GM21825 (cell line): ENCODE results near the gene MRPS27.
"Not testable (repeated sequence)": the region's sequence is repeated elsewhere in the genome, so short reads cannot be mapped to it uniquely, and the experiment has no call there.

Experiments
- ATAC-seq: cut with Tn5 transposase; IDR thresholded peaks from one replicate; pipeline ENCODE4 v1.9.1; 2021; ENCODE audit warnings: mild to moderate bottlenecking, moderate library complexity; ENCODE audit not compliant: unreplicated experiment

The MRPS27 gene

DNA sequence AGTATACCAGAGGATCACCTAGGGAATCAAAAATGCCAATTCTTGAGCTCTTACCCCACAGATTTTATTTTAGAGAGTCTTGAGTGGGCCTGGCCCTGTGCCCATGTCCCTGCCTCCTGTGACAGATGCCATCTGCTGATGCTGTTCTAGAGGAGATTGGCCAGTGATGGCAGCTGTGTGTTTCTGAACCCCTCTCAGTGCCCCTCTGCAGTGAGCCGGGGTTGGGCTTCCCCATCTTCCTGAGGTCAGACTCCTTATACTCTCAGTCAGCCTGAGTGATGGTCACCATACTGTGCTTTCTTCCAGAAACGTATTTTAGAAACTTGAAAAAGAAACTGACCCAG, 6.2 kb upstream of the MRPS27 start:
- no peak for ATAC-seq

DNA sequence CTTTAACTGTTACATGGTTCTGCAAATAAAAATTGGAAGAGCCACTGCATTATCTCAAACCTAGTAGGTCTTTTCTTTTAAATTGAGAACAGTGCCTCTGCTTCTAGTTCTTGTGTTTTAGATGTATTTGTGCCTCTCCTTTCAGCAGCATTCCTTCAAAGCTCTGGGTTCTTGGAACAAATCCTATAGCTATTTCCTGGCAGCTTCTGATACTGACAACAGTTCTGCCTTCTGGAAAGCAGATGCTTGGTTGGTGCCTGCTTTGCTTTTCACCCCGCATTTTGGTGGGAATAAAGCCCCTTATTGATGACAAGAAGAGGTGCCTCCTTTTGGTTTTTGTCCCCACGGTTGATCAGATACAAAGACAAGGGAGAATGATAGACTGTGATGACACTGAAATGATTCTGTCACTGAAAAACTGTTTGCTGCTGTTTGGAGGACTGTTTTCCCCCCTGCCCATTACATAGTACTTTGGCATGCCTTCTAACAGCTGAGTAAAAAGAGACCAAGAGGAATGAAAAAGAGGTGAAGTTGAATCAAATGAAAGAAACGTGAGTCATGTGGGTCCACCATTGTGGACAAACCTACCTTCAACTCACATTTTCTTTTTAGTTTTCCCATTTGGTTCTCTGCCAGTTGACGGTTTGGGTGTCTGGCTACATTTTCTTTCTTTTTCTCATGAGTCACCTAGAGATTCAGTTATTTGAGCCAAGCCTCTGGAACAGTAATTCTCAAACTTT, 5.7 kb upstream of the MRPS27 start:
- ATAC-seq, result no peak

DNA sequence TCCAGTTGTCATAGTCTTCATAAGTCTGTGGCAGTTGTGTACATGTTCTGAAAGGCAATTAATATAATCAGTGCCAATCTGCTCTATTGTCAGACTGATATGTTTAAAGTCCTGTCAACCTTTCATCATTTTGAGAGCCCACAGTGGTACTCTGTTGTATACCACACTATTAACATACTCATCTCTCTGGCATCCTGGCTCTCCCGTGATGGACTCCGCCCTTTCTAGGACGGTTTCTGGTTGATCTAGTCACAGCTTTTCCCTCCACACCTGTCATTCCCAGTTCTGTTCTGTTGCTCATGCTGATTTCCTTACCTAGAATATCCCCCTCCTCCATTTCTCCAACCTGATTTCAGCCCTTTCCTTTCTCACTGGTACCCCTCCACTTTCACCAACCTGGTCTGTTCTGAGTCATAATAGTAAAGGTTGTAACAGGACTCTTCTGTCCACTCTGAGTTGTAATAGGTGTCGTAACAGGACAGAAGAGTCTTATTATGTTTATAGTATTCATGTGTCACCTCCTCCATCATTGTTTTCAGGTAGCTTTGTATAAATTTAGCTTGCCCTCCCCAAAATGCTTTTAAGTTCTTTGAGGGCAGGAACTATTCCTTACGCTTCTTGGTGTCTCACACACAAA, 4.3 kb upstream of the MRPS27 start:
- ATAC-seq, result no peak

DNA sequence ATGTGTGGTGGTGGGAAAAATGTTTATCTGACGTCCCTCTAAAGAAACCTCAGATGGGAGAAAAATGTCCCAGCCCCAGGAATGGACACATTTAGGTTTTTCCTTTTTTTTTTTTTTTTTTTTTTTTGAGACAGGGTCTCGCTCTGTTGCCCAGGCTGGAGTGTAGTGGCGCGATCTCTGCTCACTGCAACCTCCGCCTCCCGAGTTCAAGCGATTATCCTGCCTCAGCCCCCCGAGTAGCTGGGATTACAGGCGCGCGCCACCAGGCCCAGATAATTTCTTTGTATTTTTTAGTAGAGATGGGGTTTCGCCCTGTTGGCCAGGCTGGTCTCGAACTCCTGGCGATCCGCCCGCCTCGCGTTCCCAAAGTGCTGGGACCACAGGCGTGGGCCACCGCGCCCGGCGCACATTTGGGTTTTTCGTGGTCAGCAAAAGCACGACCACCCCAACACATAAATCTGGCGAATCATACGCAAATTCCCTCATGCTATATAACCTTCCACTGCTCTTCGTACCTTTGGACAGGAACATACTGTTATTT, 535 bp downstream of the MRPS27 start:
- not testable (repeated sequence) for ATAC-seq

DNA sequence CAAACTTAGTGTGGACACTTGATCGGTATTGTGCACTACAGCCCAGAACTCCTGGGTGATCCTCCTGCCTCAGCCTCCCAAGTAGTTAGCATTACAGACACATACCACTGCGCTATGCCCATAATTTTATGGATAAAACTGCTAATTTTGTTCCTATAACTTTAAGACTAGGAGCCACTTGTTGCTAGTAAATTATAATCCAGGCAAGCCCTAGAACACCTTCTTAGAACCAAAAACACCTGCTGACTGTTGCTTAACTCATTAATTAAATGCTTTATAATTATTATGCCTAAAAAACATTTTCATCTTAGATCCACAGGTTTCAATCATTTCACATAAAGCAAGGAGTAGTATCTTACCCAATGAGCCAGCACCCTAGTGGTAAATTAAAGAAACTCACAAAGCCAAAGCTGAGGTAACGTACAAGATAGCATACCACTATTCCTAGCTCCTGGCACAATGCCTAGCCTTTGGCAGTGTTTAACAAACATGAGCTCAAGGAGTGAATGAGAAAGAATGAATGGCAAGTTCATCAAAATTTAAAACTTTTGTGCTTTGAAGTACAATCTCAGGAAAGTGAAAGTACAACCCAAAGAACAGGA, 5.4 kb downstream of the MRPS27 start:
- no peak for ATAC-seq

DNA sequence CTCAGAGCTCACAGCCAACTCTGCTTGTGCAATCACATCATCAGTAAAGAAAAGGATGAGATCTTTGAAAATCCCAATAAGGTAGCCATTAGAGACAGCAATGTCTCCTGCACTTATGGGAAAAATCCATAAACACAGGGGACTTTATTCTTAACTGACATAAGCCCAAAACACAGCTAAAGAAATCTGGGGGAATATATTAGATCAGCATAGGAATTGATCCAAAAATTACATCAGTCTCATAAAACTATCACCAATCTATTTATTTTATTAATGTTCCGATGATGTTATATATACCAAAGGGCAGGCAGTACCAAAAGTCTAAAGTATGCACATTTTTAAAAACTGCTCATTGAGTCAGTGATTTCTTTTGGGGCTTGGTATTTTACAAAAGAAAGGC, 6.9 kb downstream of the MRPS27 start:
- ATAC-seq, result no peak

DNA sequence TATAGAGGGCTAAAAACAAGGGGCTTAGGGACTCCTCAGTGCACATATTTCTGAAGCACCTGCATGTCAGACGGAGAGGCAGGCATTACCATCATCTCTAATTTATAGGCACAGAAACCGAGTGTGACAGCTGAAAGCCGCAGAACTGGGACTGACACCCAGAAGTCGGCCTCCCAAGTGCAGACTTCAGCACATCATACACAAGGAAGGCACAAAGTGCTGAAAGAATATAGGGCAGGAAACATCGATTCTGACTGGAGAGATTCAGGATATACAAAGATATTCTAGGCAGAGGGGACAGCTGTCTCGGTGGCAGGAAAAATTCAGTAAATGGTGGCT, 11.2 kb downstream of the MRPS27 start:
- no peak for ATAC-seq

DNA sequence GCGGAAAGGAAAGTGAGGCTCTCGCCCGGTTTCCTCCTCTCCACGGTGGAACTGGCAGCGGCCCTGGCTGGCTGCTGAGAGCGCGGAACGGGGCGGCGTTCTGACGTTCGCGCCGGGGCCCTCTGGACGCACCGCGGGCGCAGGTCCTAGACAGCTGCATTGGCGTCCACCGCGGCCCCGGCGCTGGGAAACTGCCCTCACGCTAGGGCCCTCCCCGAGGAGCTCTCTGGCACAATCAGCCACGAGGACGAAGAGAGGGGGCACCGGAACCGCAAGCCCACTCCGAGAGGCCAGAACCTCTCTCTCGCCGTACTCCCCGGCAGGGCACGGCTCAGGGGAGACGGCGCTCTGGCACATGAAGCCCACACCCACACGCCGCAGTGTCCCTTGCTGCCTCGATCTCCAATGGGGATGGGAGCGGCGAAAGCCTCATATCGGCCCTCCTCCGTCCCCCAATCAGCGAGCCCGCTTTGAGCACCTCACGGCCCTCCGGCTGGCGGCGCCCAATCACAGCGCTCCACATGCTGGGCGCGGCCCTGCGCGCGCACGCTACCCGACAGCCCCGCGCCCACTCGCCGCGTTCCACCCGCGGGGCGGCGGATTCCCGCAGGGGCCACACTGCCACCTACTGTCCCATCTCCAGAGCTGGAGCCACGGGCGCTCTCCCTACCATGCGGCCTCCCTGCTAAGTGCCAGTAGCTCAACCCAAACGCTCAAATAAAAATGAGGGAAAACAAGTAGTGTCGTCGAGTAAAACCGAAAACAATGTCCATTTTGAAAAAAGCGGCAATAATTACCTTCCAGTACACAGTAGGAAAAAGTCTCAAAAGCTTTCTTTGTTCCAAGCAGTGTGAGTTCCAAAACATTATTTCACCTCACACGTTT, 11.8 kb downstream of the MRPS27 start:
- ATAC-seq, result peak; percentile 85

DNA sequence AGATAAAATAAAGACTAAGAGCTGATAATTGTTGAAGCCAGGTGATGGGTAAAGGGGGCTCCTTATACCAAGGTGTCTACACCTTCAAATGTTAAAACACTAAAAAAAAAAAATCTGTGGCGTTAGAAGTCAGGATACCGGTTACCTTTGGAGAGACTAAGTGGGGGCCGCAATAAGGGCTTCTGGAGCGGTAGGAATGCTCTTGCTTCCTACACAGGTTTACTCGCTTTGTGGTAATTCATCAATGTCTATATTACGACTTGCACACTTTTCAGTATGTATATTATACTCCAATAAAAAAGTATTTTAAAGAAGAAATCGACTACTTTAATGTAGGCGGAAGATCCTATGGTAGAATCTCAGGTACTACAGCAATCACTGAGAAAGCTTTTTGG, 12.5 kb downstream of the MRPS27 start:
- no peak for ATAC-seq

DNA sequence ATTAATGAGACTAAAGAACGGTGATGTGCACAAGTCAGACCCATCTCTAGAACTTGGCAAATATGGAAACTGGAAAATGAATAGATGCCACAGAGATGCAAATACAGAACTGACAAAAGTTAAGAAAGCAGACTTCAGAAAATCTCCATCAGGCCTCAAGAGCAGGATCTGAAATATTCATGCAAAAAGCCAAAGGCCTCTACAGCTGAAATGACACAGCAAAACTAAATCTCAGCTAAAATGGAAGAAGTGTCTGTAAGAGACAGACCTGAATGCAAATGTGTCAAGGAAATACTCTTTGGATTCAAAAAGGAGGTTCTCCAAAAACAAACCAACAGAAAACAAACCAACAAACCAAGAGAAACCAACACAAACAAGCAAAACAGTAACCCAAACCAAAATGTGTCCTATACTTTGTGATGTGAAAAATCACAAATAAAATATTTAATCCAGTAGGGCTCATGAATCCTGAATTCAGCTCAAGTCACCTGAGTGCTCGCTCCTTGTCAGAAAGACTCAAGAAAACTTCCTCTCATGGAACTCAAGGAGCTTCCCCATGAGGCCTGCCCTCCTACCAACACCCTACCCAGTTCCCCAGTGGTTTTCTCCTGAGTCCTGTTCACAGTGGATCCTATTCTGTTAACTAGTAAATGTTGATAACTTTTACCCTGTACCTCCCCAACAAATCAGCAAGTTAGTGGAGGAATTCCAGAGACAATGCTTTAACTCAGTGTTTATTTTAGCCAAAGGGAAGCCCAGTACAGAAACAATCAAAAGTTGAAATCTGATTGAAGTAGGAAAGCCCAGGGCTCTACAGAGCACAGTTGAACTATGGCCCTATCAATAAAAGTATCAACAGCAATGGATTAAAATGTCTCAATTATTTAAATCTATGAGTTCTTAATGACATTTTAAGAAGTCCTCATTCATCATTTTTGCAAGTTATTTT, 14.6 kb downstream of the MRPS27 start:
- ATAC-seq, result no peak

DNA sequence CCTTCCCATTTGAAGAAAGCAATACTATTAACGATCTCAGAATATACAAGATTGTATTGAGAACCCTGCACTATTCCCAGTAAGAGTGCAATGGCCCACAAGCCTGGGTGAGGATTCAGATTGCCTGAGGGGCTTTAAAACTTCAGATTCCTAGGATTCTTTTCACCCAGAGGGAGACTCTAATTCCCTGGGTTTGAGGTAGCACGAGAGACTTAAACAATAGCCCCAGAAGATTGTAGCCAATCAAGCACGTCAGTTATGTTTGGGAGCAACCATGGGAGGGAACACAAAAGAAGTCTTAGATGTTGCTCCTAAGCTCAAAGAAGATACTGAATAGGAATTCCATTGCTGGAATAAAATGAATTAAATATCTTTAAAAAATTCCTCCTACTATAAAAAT, 17.9 kb downstream of the MRPS27 start:
- no peak for ATAC-seq

DNA sequence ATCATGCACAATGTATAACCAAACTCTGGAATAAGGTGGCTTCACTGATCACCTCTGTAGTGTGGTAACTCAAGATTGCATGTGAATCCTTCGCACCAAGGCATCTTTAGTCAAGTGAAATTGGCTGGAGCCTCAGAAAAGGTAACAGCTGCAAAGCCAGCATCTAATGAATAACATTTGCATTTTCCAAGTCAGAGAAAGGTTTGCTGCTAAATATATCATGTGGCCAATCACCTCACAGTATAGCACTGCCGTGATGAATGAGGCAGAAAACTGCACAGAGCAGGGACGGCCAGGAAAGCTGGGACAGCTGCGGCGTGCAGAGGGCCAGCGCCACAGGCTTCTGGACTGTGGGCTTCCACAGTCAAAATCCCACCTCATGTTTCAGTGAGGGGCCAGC, 18.5 kb downstream of the MRPS27 start:
- peak; percentile 55 for ATAC-seq

DNA sequence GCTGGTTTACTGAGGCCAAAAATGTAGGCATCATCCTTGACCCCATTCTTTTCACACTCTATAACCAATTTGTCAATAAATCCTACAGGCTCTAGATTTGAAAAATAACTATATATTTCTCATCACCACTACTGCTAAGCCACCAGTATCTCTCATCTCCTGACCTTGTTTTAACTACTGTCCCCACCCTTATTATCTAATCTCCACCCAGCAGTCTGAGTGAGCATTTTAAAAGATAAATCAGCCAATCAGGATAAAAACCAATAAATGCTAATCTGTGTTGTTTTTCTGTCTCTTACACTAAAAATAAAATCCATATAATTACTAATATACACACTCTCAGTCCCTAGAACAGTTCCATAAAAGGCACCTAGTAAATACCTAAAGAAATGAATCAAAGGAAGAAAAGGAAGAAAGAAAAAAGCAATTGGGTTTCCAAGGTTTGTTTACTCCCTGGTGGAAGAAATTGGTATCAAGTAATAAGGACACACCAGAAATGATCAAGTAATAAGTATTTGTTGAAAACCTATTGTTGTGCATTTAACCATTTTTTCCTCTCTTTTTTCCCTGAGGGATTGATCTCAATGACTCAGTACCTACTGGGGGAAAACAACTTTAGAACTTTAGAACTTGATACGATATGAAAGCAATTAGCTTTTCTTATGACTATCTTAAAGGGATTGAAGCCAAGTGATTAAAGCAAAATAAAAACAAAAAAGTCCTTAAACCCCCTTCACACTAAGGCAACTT, 19.3 kb downstream of the MRPS27 start:
- ATAC-seq, result no peak

DNA sequence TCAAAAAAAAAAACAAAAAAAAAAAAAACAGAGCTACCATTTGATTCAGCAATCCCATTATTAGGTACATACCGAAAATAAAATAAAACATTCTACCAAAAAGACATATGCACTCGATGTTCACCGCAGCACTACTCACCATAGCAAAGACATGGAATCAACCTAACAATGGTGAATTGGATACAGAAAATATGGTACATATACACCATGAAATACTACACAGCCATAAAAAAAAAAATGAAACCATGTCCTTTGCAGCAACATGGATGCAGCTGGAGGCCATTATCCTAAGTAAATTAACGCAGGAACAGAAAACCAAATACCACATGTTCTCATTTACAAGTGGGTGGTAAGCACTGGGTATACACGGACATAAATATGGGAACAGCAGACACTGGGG, 21.3 kb downstream of the MRPS27 start:
- ATAC-seq, result no peak

DNA sequence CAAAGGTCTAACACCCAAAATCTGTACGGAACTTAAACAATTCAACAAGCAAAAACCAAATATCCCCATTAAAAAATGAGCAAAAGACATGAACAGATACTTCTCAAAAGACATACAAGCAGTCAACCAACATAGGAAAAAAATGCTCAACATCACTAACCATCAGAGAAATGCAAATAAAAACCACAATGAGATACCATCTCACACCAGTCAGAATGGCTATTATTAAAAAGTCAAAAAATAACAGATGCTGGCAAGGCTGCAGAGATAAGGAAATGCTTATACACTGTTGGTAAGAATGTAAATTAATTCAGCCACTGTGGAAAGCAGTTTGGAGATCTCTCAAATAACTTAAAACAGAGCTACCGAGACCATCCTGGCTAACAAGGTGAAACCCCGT, 21.9 kb downstream of the MRPS27 start:
- ATAC-seq, result not testable (repeated sequence)

DNA sequence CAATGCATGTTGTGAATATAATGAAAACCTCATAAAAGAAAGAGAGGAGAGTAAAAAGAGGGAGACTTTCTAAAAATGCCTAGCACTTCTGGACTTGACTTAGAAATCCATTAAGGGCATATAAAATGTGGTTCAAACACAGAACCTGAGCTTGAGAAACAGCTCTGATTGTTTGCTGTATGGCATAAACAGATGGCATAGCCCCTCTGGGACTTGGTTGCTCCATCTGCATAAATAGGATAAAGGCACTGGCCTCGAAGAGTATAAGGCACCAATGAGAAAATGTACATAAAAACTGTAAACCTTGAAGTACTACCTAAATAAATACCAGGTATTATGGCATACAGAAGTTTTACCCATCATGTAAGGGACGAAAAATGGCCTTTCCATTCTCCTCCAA, 23.8 kb downstream of the MRPS27 start:
- ATAC-seq, result no peak

DNA sequence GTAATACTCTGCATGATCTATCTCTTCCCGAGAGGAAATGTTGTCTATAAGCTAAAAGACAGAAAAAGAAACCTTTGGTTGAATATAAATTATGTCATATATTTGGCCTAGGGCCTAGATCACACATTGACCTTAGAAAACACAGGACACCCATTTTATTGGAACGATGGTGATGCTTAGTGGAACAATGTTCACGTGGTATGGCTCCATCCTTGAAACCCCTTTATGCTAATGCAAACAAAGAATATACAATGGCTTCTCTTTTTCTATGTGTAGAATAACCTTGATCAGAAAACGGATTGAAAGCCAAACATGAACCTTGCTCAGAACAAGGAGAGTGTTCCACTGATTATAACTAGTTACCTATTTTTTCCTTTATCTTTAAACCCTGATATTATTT, 24.5 kb downstream of the MRPS27 start:
- no peak for ATAC-seq

DNA sequence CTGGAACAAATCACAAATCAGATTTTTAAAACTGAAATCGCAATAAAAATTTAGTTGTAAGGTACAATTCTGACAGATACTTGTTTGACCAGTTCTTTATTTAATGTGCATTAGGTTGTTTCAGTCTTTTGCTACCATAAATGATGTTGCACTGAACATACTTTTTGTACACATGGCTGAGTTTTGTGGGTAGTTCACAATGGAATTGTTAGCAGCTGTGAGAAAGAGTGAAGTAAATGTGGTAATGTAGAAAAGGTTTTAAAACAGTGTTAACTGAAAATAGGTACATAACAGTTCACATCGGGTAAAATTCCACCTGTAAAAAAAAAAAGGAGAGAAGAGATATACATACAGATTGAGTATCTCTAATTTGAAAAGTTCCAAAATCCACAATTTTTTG, 25.6 kb downstream of the MRPS27 start:
- ATAC-seq, result no peak

DNA sequence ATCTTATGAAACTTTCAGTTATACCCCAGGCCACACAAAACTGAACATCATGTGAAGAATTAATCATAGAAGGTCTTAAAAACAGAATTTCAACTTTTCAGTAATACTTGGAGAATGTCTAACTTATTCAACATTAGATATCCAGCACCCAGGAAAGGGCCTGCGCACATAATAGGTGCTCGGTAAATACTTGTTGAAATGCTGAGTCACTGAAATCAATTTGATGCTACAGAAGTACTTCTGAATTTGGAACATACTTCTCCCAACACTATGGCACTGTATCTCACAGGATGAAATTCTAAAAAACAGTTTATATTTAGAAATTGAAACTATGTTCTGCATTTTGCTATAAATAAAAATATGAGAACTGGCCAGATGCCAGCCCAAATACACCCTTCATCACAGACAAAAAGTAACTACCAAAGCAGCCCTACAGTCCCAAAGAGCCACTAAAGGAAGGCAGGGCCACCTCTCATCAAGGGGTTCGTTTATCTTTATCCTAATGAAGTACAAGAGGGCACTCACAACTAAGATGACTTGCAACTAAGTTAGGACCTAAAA, 26.5 kb downstream of the MRPS27 start:
- ATAC-seq, result no peak
